Right renal pelvis (tissue), 4 donors: ENCODE data around the gene ZNF469. TPM values are rescaled to one million over a fixed set of nuclear protein-coding genes. Genes with fewer than 3 reads are reported as not detected.

Experiments used
- DNase-seq, 4 donors: peaks; one replicate each; pipeline ENCODE4 v3.0.0-alpha.2; 2013; ENCODE audit warnings: low read depth in 4 of 4, low spot score in 3 of 4, missing footprints in 1 of 4
- polyA plus RNA-seq, 4 donors: library from polyadenylated mRNA; unstranded; fragments of 120-200 nt; gene quantifications; one replicate each; pipeline ENCODE4 v1.2.1, GENCODE V29; 2013; ENCODE audit not compliant: insufficient read length in 4 of 4

The ZNF469 gene
- polyA plus RNA-seq, 4 donors, result 1.3 to 1.8 (median 1.4) TPM

DNA sequence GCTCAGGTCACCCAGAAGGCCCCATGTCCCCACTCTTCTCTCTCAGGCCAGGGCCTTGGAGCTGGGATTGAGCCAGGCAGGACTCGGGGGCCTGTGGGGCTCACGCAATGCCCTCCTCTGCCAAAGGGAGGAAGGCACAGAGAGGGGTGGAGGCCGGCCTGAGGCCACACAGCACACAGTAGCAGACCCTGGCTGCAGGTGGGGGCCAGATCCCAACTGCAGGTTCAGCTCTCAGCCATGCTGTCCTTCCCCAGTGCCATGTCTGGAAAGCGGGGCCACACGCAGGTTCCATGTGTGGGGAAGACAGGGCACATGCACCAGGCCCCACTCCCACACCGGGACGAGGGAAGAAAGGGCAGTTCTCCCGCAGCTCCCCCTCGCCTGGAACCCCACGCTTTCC is 37.0 kb downstream of the ZNF469 start:
- DNase-seq, result no peak

DNA sequence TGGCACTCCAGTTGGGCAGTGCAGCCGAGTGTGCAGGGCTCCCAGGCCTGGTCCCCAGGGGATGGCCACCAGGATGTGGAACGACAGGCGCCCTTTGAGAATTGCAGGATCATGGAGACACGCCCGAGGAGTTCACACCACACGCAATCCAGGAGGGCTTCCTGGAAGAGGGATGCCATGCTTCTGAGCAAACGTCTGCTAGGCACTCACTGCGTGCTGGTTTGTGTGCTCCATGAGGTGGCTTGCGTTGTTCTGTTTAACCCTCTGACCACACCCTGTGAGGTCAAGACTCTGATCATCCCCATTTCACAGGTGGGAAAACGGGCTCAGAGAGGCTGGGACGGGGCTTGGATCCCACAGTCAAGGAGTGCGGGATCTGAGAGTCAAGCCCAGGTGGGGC is 37.7 kb downstream of the ZNF469 start:
- DNase-seq, result no peak

DNA sequence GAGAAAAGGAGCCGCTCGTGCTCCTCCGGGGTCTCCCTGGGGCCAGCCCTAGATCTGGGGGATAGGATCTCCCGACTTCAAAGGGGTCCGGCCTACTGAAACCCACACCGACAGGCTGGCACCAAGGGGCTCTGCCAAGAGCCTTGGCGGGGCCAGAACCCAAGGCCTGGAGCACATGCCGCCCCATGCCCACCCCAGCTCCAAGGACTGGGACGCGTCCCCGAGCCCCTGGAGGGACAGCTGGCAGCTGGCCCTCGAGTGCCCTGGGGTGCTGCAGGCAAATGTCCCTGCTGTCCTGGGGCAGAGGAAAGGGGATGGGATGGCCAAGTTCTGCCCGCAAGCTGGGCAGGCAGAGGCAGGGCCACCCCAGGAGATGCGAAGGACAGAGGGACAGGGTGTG is 38.5 kb downstream of the ZNF469 start:
- DNase-seq, result no peak

DNA sequence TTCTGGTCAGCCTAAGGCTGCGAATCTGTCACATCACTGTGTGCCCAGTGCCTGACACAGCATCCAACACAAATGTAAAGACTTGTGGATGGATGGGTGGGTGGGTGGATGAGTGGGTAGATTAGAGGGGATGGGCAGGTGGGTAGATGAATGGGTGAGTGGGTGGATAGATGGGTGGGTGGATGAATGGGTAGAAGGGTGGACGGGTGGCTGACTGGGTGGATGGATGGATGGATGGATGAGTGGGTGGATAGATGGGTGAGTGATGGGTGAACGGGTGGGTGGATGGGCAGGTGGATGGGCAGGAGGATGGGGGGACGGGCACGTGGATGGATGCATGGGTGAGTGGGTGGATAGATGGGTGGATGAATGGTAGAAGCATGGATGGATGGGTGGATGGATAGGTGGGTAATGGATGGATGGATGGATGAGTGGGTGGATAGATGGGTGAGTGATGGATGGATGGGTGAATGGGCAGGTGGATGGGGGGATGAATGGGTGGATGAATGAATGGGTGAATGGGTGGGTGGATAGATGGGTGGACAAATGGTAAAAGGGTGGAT is 39.2 kb downstream of the ZNF469 start:
- DNase-seq, result no peak

DNA sequence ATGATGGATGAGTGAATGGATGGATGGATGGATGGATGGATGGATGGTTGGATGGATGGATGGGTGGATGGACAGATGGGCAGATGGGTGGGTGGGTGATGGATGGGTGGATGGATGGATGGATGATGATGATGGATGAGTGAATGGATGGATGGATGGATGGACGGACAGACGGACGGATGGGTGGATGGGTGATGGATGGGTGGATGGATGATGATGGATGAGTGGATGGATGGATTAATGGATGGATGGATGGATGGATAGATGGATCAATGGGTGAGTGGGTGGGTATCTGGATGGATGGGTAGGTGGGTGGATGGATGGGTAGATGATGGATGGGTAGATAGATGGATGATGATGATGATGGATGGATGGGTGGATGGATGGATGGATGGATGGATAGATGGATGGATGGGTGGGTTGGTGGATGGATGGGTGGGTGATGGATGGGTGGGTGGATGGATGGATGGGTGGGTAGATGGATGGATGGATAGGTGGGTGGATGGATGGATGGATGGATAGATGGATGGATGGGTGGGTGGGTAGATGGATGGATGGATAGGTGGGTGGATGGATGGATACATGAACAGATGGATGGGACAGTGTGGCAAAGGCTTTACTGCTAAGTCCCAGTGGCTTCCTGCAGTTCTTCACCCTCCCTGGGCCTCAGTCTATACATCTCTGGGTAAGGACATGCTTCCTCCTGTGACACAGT is 40.1 kb downstream of the ZNF469 start:
- DNase-seq, result no peak

DNA sequence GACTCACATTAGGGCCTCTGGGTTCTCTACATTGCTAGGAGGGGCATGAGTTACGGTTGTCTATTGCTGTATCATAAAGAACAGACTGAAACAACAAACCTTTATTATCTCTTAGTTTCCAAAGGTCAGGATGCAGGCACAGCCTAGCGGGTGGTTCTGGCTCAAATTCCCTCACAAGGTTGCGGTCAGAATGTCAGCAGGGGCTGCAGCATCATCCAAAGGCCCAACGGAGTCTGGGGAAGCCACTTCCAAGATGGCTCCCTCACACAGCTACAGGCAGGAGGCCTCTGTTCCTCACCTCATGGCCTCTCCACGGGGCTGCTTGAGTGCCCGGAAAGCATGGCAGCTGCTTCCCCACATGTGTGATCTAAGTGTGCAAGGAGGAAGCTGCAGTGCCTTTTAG is 40.7 kb downstream of the ZNF469 start:
- no peak for DNase-seq

DNA sequence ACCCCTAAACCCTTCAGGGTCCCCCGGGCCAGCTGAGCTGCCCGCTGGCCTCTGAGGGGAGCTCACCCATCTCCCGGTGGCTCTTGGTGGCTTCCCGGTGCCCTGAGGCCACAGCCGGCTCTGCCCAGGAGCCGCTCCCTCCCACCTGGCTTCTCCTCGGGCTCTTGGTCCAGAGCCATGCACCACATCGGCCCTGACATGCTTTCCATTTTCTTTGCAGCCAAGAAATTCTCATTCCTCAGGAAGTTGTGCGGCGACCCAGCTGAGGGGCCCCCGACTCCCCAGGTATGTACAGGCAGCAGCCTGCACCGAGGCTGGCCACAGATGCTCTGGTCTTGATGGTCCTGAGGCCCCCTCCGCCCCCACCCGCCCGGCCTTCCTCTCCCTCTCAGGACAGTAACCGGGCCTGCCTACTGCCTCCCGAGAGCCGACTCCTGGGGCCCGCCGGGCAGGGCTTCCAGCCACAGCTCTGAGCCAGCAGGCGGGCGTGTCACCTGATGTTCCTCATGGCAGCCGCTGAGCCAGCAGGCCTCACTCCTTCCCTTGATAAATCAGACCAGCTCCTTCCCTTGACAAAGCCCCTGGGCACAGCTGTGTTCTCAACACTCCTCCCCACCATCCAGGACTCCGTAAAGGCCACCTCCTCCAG is 42.0 kb downstream of the ZNF469 start:
- DNase-seq, result no peak

DNA sequence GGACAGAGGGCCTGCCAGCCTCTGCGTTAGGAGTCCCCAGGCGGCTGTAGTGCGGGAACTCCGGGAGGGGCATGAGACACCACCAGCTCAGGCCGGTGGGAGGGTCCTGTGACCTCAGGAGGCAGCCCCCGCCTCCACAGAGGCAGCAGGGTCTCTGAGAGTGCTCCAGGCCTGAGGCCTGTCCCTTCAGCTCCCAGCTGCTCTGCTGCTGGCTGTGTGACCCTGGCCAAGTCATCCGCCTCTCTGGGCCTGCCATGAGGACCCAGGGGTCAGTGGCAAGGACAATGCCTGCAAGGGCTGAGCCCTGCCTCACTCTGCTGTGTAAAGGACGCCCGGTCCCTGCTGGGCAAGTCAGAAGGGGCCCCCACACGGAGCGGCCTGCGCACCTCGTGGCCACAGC is 43.3 kb downstream of the ZNF469 start:
- no peak for DNase-seq

DNA sequence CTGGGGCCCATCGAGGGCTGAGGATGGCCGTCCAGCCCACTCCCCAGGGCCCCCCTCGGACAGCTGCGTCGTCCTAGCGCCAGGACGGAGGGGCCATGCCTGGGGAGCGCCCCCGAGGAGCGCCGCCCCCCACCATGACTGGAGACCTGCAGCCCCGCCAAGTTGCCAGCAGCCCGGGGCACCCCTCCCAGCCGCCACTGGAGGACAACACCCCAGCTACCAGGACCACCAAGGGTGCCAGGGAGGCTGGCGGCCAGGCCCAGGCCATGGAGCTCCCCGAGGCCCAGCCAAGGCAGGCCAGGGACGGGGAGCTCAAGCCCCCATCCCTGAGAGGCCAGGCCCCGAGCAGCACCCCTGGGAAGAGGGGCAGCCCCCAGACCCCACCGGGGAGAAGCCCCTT is 44.6 kb downstream of the ZNF469 start:
- no peak for DNase-seq

DNA sequence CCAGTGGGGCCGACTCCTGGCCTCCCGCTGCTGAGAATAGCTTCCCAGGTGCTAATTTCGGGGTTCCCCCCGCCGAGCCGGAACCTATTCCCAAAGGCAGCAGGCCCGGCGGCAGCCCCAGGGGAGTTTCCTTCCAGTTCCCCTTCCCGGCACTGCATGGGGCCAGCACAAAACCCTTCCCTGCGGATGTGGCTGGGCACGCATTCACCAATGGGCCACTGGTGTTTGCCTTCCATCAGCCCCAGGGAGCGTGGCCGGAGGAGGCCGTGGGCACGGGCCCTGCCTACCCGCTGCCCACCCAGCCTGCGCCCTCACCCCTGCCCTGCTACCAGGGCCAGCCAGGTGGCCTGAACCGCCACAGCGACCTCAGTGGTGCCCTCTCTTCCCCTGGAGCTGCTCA is 45.4 kb downstream of the ZNF469 start:
- DNase-seq, result no peak

DNA sequence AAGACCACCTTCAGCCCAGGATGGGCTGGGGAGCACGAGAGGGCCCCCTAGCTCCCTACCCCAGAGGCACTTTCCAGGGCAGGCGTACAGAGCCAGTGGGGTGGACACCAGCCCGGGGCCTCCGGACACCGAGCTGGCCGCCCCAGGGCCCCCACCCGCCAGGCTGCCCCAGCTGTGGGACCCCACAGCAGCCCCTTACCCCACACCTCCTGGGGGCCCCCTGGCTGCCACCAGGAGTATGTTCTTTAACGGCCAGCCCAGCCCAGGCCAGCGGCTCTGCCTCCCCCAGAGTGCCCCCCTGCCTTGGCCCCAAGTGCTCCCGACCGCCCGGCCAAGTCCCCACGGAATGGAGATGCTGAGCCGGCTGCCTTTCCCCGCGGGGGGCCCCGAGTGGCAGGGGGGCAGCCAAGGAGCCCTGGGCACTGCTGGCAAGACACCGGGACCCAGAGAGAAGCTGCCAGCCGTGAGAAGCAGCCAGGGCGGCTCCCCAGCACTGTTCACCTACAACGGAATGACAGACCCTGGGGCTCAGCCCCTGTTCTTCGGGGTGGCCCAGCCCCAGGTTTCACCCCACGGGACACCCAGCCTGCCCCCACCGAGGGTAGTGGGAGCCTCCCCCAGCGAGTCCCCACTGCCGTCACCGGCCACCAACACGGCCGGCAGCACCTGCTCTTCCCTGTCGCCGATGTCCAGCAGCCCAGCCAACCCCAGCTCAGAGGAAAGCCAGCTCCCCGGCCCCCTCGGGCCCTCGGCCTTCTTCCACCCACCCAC is 46.0 kb downstream of the ZNF469 start:
- no peak for DNase-seq

DNA sequence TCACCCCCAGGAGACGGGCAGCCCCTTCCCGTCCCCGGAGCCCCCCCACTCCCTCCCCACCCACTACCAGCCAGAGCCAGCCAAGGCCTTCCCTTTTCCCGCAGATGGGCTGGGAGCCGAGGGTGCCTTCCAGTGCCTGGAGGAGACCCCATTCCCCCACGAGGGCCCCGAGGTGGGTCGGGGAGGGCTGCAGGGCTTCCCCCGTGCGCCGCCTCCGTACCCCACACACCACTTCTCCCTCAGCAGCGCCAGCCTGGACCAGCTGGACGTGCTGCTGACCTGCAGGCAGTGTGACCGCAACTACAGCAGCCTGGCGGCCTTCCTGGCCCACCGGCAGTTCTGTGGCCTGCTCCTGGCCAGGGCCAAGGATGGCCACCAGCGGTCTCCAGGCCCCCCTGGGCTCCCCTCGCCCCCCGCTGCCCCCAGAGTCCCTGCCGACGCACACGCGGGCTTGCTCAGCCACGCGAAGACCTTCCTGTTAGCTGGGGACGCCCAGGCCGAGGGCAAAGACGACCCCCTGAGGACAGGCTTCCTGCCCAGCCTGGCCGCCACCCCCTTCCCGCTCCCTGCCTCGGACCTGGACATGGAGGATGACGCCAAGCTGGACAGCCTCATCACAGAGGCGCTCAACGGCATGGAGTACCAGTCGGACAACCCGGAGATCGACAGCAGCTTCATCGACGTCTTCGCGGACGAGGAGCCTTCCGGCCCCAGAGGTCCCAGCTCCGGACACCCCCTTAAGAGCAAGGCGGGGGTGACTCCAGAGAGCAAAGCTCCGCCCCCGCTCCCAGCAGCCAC is 46.8 kb downstream of the ZNF469 start:
- DNase-seq, result no peak

DNA sequence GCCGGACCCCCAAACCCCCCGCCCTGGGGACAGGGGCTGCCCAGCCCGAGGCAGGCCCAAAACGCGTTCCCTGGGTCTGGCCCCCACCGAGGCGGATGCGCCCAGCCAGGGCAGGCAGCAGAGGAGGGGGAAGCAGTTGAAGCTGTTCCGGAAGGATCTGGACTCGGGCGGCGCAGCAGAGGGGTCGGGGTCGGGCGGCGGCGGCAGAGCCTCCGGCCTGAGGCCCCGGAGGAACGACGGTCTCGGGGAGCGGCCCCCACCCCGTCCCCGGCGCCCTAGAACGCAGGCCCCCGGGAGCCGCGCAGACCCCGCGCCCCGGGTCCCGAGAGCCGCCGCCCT is 47.4 kb downstream of the ZNF469 start:
- DNase-seq, result no peak

DNA sequence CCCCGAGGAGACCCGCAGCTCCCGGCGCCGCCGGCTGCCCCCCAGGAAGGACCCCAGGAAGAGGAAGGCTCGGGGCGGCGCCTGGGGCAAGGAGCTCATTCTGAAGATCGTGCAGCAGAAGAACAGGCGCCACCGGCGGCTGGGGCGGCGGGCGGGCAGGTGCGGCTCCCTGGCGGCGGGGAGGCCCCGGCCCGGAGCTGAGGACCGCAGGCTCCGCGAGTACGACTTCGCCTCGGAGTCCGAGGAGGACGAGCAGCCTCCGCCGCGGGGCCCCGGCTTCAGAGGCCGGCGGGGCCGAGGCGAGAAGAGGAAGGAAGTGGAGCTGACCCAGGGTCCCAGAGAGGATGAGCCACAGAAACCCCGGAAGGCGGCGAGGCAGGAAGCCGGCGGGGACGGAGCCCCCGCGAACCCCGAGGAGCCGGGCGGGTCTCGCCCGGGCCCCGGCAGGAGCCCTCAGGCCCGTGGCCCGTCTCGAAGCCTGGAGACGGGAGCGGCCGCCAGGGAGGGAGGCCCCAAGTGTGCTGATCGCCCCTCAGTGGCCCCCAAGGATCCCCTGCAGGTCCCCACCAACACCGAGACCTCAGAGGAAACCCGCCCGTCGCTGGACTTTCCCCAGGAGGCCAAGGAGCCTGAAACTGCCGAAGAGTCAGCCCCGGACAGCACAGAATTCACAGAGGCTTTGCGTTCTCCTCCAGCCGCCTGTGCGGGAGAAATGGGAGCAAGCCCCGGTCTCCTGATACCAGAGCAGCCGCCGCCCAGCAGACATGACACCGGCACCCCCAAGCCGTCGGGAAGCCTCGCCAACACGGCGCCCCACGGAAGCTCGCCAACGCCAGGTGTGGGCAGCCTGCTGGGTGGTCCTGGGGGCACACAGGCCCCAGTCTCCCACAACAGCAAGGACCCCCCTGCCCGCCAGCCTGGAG is 48.0 kb downstream of the ZNF469 start:
- DNase-seq, result no peak

DNA sequence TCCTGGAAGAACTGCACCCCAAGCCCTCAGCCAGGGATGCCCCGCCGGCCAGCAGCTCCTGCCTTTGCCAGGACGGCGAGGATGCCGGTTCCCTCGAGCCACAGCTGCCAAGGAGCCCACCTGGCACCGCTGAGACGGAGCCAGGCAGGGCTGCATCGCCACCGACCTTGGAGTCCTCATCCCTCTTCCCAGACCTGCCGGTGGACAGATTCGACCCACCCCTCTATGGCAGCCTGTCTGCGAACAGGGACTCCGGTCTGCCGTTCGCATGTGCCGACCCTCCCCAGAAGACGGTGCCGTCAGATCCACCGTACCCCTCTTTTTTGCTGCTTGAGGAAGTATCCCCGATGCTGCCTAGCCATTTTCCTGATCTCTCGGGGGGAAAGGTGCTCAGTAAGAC is 48.9 kb downstream of the ZNF469 start:
- DNase-seq, result no peak

DNA sequence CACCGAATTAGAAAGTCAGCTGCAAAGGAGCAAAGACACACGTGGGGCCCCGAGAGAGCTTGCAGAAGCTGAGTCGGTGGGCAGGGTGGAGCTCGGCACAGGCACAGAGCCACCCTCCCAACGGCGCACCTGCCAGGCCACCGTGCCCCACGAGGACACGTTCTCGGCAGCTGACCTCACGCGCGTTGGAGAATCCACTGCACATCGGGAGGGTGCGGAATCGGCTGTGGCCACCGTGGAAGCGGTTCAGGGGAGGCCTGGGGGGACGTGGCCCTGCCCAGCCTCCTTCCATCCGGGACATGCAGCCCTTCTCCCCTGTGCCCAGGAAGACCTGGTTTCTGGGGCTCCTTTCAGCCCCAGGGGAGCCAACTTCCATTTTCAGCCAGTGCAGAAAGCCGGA is 49.4 kb downstream of the ZNF469 start:
- no peak for DNase-seq
